DOHH2 (cell line): ENCODE results near the gene KRTAP3-2.

Experiments used
- EZH2phosphoT487 ChIP-seq: fragments of 200-600 bp; sonication (generic); IDR thresholded peaks from 2 replicates; pipeline ENCODE4 v1.6.1; 2017; ENCODE audit warnings: borderline replicate concordance, mild to moderate bottlenecking, antibody characterized with exemption, low read length, moderate library complexity, mixed read lengths
- TF ChIP-seq, protein P1 (sequence below): fragments of 200-600 bp; sonication (generic); IDR thresholded peaks from one replicate; pipeline ENCODE4 v1.5.1; 2014; ENCODE audit warnings: antibody characterized with exemption, mild to moderate bottlenecking, low read depth, low read length; ENCODE audit not compliant: poor library complexity, severe bottlenecking

DNA sequence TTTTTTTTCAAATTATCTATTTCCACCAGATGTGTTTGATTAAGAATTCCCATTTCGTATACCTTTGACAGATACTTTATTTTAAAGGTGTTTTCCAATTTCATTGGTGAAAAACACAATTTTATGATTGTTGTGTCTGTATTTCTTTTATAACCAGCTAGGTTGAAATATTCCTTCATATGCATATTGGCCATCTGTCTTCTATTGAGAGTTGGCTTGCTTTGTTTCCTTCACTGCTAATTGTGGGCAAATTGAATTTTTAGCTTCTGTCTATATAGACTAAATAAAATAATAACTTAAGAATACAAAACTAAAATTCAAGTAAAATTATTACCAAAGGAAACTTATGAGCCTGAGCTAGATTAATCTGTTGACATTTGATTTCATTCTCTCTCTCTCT, 4.6 kb downstream of the KRTAP3-2 start:
- TF ChIP-seq, protein P1, sequence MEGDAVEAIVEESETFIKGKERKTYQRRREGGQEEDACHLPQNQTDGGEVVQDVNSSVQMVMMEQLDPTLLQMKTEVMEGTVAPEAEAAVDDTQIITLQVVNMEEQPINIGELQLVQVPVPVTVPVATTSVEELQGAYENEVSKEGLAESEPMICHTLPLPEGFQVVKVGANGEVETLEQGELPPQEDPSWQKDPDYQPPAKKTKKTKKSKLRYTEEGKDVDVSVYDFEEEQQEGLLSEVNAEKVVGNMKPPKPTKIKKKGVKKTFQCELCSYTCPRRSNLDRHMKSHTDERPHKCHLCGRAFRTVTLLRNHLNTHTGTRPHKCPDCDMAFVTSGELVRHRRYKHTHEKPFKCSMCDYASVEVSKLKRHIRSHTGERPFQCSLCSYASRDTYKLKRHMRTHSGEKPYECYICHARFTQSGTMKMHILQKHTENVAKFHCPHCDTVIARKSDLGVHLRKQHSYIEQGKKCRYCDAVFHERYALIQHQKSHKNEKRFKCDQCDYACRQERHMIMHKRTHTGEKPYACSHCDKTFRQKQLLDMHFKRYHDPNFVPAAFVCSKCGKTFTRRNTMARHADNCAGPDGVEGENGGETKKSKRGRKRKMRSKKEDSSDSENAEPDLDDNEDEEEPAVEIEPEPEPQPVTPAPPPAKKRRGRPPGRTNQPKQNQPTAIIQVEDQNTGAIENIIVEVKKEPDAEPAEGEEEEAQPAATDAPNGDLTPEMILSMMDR, result no peak
- no peak for TF ChIP-seq EZH2phosphoT487
